ENCODE results near the gene PTF1A. TPM values are rescaled to one million over a fixed set of nuclear protein-coding genes. Genes with fewer than 3 reads are reported as not detected.

The PTF1A gene
- polyA plus RNA-seq, 1 donor = not detected

DNA sequence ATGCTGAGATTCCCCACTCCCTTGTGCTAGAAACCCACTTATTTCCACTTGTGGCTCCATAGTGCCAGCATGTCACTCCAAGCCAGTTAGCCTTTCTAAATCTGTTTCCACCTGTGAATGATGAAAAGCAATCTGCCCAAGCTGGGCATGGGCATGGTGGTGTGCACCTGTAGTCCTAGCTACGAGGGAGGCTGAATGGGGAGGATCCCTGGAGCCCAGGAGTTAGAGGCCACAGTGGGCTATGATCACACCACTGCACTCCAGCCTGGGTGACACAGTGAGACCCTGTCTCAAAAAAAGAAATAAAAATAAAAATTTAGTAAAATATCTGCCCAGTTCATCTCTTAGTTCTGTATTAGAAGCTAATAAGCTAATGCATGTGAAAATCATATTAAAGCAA, 5.0 kb upstream of the PTF1A start:
- DNase-seq = no peak

DNA sequence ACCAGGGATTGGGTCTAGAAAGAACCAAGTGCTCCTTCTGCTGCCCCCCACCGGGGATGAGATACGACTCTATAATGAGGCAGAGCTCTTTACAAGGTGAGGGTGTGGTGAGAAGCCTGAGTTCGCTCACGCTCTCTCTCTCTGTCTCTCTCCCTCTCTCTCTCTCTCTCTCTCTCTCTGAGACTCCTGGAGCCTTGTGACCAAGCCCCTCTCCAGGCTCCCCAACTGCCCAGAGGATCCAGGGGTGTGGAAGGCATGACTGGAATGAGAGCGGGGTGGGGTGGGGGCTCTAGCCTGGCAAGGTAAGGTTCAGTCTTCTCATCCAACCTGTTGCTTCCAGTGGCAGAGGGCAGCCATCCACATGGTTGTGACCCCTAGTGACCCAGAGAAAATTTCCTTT, 3.1 kb upstream of the PTF1A start:
- DNase-seq = no peak

DNA sequence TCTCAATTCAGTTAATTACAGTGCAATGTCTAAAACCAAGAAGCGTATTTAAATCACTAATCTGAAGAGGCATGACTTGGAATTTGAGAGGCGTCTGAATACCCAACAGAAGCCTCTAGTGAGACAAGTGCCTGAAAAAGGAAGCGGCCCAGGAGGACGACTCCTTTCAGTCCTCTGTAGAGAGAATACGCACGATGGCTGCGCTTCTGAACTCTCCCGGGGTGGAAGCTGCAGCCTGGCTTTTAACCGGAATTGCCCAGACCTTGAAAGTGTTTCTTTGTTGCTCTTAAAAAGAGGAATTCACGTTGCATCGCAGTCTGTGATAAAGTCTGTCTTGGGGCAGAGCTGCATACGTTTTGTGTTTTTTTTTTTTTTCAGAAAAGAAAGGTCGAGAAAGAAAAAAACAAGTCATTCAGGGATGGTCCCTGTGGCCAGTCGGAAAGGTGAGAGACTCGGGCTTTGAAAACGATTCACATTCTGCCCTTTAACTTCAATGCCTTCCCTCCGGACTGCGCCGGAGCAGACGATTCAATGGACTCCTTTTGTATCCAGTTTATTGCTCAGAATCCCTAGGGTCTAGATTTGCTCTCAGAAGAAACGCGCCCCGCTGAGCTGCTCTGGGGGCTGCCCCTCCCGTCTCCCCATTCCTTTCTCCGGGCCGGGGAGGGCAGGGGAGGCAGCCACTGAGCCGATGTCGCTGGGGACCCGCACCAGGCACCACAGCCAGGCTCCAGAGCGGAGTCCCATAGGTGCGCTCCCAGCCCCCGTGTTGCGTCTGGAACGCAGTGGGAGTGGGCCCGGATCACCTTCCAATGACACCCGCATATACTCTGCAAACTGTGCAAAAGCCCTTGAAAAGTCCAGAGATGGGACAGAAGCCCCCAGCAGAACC, 994 bp upstream of the PTF1A start:
- DNase-seq = no peak

DNA sequence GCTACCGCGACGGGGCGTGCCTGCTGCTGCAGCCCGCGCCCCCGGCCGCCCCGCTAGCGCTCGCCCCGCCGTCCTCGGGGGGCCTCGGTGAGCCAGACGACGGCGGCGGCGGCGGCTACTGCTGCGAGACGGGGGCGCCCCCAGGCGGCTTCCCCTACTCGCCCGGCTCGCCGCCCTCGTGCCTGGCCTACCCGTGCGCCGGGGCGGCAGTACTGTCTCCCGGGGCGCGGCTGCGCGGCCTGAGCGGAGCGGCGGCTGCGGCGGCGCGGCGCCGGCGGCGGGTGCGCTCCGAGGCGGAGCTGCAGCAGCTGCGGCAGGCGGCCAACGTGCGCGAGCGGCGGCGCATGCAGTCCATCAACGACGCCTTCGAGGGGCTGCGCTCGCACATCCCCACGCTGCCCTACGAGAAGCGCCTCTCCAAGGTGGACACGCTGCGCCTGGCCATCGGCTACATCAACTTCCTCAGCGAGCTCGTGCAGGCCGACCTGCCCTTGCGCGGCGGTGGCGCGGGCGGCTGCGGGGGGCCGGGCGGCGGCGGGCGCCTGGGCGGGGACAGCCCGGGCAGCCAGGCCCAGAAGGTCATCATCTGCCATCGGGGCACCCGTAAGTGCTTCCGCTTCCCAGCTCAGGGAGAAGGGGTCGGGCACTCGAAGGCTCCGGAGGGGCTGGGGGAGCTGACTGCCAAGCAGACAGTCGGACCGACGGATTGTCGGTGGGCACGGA, 761 bp downstream of the PTF1A start:
- no peak for DNase-seq

DNA sequence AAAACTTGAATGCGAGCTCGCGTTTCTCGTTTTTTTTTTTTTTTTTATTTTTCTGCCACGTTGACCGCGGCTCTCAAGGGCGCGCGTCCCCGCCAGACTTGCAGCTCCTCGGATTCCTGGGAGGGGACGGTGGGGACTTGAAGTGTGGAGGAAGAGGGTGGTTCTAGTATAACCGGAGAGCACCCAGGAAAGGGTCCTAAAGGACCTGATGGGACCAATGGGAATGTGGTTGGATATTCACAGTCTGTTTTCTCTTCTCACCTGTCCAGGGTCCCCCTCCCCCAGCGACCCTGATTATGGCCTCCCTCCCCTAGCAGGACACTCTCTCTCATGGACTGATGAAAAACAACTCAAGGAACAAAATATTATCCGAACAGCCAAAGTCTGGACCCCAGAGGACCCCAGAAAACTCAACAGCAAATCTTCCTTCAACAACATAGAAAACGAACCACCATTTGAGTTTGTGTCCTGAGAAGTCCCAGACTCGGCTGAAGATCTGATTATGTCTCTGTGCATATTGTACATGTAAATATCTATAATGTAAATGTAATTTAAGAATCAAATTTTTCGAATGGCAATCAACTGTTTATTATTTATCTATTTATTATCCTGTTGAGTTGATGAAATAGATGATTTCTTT, 1.4 kb downstream of the PTF1A start:
- DNase-seq = no peak

GRCh38 chr10:23194471-23194965, 2.4 kb downstream of the PTF1A start:
- no peak for DNase-seq

- DNase-seq = no peak
Measured at GRCh38 chr10:23194966-23195845, 3.1 kb downstream of the PTF1A start.

DNA sequence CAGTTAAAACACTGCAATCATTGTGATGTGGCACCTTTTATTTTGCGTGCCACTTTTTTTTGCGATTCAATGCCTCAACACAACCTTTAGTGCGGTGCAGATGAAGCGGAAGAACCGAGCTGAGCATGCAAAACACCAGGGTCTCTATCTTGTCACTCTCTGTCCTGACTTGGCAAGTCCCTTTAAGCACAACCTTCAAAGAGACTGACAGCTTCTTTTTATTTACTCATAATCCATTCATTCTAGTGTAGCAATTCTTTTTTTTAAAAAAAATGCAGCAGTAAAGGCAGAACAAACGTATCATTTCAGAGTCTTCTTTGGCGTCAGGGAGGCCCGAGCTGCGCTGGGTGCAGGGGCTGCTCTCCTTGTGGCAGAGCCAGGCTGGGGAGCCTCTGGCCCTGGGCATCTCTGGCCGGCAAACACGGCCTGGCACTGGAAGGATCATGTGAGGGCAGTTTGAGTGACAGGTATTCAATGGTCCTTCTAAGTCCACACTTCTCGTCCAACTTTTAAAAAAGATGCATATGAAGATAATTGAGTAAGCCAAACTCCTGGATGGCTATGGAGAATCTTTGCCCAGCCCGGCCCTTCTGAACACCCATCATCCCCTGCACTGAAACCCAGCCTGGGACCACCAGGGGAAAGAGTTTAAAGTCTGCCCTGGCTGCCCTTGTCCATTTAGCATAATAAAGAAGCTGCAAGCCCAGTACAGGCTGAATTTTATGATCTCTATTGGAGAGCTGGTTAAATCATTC, 3.9 kb downstream of the PTF1A start:
- DNase-seq = no peak

- no peak for DNase-seq
Measured at GRCh38 chr10:23196915-23197314, 4.8 kb downstream of the PTF1A start.

DNA sequence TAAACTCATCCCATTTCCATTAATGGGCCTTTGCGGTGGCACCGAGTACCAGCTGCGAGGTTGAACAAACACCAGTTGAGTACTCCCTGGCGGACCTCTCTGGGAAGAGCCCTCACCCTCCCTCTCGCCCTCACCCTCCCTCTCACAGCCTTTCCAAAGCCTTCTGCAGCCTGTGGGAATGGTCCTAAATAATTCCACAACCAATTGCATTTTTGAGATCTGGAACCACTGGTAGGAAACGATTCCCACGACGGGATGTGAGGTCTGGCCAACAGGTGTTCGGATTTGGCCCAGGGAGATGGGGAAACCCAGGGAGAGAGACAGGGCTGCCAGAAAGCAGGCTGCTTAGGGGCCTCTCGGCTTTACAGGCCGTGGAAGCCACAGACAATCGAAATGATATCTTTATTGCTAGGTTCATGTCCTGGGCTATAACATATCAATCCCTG, 5.3 kb downstream of the PTF1A start:
- no peak for DNase-seq

GRCh38 chr10:23198610-23198939, 6.5 kb downstream of the PTF1A start:
- no peak for DNase-seq

- DNase-seq = no peak
Measured at GRCh38 chr10:23198940-23199767, 7.0 kb downstream of the PTF1A start.

DNA sequence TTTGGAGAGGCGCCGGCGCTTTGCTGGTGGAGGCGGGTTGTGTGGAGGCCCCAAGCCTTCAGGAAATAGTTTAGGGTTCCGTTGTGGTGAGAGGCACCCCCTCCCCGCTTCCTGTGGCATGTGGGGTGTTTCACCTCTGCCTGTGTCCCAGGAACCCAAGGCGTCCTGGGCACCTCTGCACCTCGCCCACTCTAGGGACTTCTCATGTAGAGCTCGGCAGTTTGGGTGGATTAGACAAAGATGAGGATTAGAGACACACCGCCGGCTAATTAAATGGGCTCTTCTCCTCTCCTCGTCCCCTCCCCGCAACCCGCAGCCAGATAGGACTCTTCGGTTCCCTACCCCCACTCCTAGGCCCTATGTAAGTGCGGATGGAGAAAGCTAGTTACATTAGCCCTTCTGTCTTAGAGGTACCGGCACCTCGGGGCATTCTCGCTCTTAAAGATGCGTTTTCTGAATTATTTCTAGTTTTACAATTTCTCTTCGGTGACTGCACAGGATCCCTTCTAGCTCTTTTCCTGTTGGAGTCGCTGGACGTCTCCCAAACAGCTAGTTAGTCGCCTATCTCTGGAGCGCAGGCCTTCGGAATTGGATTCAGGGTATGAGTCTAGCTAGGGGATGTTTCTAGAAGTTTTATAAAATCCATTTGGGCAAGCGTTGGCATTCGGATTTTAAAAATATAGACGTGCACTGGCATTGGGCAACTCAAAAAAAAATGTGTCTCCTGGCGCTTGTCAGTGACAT, 7.8 kb downstream of the PTF1A start:
- DNase-seq = no peak

GRCh38 chr10:23200586-23200985, 8.5 kb downstream of the PTF1A start:
- DNase-seq = no peak

- no peak for DNase-seq
Measured at GRCh38 chr10:23200997-23201652, 9.0 kb downstream of the PTF1A start.

DNA sequence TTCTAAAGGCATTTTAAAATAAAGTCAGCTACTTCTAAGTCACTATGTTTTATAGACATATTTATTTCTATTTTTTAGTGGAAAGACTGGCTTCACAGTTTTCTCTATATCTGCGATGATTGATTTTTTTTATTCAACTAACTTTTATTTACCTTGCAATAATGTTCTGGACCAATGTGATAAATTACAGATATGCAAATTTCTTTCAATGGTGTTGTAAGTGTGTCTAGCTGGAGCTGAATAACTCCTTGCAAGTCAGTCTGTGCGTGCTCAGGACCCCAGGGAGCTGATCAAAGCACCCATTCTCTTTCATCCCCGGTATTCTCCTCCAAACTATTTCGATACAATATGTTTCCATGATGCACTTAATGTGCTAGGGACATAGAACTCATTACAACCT, 9.7 kb downstream of the PTF1A start:
- DNase-seq = no peak

DNA sequence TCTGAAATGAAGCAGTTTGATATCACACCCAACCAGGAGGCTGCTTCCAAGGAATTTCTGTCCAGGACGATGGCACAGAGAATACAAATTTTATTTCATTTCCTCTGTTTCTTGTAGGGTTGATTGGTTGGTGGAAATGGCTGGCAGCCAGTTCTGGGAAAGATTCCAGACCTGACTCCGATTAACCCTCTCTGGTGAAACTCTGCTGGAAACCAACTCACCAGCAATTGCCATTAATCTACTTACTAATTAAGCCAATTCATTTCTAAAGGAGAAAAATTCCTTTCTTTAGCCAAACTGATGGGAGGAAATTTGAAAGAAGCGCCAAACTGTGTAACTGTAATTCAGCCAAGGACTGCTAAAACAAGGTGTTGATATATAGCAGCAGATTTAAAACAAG, 10.7 kb downstream of the PTF1A start:
- DNase-seq = no peak

- no peak for DNase-seq
Measured at GRCh38 chr10:23203369-23204325, 11.5 kb downstream of the PTF1A start.
